ENCODE data around the gene ATP8B4. TPM values are rescaled to one million over a fixed set of nuclear protein-coding genes. Genes with fewer than 3 reads are reported as not detected.

Gene ATP8B4
- polyA plus RNA-seq, 1 of the 3 experiments (the other 2 are of a cell fraction) = 0.03 TPM

DNA sequence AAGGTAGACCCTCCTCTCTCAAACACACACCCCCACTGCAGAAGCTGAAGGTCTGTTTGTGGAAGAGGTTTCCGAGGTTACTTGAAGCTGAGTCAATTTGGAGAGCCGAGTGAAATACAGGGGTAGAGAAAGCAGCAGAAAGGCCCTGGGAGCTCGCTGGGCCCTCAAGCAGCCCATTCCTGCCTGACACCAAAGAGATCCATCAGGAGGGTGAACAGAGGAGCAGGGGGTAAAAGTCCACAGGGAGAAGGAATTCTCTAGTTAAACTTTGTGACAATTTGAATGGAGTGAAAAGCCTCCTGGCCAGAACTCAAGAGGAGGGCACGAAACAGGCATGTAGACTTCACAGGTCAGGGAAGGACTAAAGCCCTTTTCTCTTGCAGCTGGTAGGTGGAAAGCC, 49.3 kb upstream of the ATP8B4 start:
- no peak for DNase-seq
- H3K4me2 ChIP-seq = no peak overlapping the region
- H3K9me3 ChIP-seq = no peaks in the 10 kb centered on the region
- no peak overlapping the region for H3K9ac ChIP-seq
- H3K36me3 ChIP-seq (replicated peaks in 1 of 2; ENCODE audit: control insufficient read depth in 1 of 2, insufficient read depth in 2 of 2, low read length in 1 of 2) = no peaks in the 10 kb centered on the region
- ChIA-PET POLR2A (no interaction called here), CTCF (interaction anchor here (0.8 kb wide), 1 partner anchor 148 kb away, joined by 3 read pairs; no protein-coding TSS in a partner anchor)
- H4K20me1 ChIP-seq (ENCODE audit: insufficient read depth) = no peaks in the 10 kb centered on the region
- no peaks in the 10 kb centered on the region; a peak in 1 of 4 replicates for H3K4me1 ChIP-seq (ENCODE audit: control insufficient read depth in 1 of 2, insufficient read depth in 2 of 2, low read depth in 1 of 2, low read length in 1 of 2)
- whole genome bisulfite sequencing (ENCODE audit: low lambda C conversion rate) = 93% methylated on average over 4 of the region's 4 CpGs
- H3K79me2 ChIP-seq (ENCODE audit: insufficient read depth) = no peaks in the 10 kb centered on the region
- peaks cover 16% of the 10 kb centered on the region for H3F3A ChIP-seq (replicated peaks; ENCODE audit: insufficient read depth)
- no peak overlapping the region for H3K4me3 ChIP-seq (ENCODE audit: low read depth in 2 of 2, low read length in 1 of 2)
- H3K9me2 ChIP-seq = no peaks in the 10 kb centered on the region
- no peaks in the 10 kb centered on the region for H3K27me3 ChIP-seq (ENCODE audit: insufficient read depth)
- no peak overlapping the region for H3K27ac ChIP-seq (ENCODE audit: low read depth in 2 of 2, low read length in 1 of 2)
- no peak for TF ChIP-seq ZBTB33 (IDR thresholded peaks at IDR 0.05; ENCODE audit: borderline replicate concordance, low read depth)
- TF ChIP-seq EP300 (IDR thresholded peaks at IDR 0.05; ENCODE audit: borderline replicate concordance in 1 of 2, low read depth in 1 of 2, low read length in 1 of 2) = no peak
- no peak for TF ChIP-seq EZH2phosphoT487 (IDR thresholded peaks at IDR 0.05; ENCODE audit: borderline replicate concordance, low read depth)
- TF ChIP-seq ELF1 (IDR thresholded peaks at IDR 0.05) = no peak
- no peak for TF ChIP-seq NRF1 (IDR thresholded peaks at IDR 0.05; ENCODE audit: low read depth, low read length)
- TF ChIP-seq GABPA (IDR thresholded peaks at IDR 0.05; ENCODE audit: low read depth) = no peak
- TF ChIP-seq USF2 (IDR thresholded peaks at IDR 0.05; ENCODE audit: borderline replicate concordance, low read depth, low read length) = no peak
- TF ChIP-seq SMC3 (IDR thresholded peaks at IDR 0.05; ENCODE audit: low read depth, low read length) = no peak
- no peak for TF ChIP-seq RAD21 (IDR thresholded peaks at IDR 0.05; ENCODE audit: low read length)
- TF ChIP-seq, protein P1, sequence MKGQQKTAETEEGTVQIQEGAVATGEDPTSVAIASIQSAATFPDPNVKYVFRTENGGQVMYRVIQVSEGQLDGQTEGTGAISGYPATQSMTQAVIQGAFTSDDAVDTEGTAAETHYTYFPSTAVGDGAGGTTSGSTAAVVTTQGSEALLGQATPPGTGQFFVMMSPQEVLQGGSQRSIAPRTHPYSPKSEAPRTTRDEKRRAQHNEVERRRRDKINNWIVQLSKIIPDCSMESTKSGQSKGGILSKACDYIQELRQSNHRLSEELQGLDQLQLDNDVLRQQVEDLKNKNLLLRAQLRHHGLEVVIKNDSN (IDR thresholded peaks at IDR 0.05; ENCODE audit: borderline replicate concordance, low read depth) = no peak
- TF ChIP-seq SIN3A (IDR thresholded peaks at IDR 0.05; ENCODE audit: borderline replicate concordance, low read depth, low read length) = no peak
- no peak for TF ChIP-seq CTCF (IDR thresholded peaks at IDR 0.05)
- TF ChIP-seq FOSL2 (IDR thresholded peaks at IDR 0.05; ENCODE audit: borderline replicate concordance, low read depth) = no peak
- TF ChIP-seq RCOR1 (IDR thresholded peaks at IDR 0.05; ENCODE audit: low read length) = no peak
- no peak for TF ChIP-seq TAF1 (IDR thresholded peaks at IDR 0.05; ENCODE audit: borderline replicate concordance, low read depth, low read length)
- no peak for TF ChIP-seq JUND (IDR thresholded peaks at IDR 0.05)
- TF ChIP-seq MXI1 (IDR thresholded peaks at IDR 0.05; ENCODE audit: low read depth, low read length) = no peak
- no peak for TF ChIP-seq RFX5 (IDR thresholded peaks at IDR 0.05; ENCODE audit: low read length)
- no peak for TF ChIP-seq CHD2 (IDR thresholded peaks at IDR 0.05; ENCODE audit: low read length, partially characterized antibody)
- H2AFZ ChIP-seq (ENCODE audit: low read depth) = no peak overlapping the region

Measured in SK-N-SH (cell line).